ENCODE results near the gene AKNA. TPM values are rescaled to one million over a fixed set of nuclear protein-coding genes. Genes with fewer than 3 reads are reported as not detected.

AKNA gene
- total RNA-seq, 4 donors from 2014 or later: 6.4 to 13.2 (median 8.0) TPM

DNA sequence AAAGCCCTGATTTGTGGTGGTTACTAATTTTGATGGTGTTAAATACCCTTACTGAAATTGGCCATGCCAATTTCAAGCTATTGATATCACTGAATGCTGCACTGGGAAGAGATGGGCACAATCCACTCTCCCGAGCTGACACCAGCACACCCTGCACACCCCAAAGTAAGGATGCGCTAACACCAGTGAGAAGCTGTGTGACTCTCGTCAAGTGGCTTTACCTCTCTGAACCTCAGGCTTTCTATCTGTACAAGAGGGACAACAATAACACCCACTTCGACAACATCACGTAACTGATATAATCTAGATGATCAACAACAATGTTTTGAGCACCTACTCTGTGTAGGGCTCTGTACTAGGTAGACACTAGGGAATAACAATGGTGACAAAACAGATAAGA, 8.0 kb upstream of the AKNA start:
- DNase-seq (ENCODE audit: low spot score in 2 of 2): no peak
- TF ChIP-seq, protein P1, sequence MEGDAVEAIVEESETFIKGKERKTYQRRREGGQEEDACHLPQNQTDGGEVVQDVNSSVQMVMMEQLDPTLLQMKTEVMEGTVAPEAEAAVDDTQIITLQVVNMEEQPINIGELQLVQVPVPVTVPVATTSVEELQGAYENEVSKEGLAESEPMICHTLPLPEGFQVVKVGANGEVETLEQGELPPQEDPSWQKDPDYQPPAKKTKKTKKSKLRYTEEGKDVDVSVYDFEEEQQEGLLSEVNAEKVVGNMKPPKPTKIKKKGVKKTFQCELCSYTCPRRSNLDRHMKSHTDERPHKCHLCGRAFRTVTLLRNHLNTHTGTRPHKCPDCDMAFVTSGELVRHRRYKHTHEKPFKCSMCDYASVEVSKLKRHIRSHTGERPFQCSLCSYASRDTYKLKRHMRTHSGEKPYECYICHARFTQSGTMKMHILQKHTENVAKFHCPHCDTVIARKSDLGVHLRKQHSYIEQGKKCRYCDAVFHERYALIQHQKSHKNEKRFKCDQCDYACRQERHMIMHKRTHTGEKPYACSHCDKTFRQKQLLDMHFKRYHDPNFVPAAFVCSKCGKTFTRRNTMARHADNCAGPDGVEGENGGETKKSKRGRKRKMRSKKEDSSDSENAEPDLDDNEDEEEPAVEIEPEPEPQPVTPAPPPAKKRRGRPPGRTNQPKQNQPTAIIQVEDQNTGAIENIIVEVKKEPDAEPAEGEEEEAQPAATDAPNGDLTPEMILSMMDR (IDR thresholded peaks at IDR 0.05): no peak
- TF ChIP-seq POLR2A (IDR thresholded peaks at IDR 0.05): no peak
- intact Hi-C loops (cut with DNase I; ENCODE audit: low total_unique reads): no loop called here
- H3K4me3 ChIP-seq (ENCODE audit: low read depth, poor library complexity, severe bottlenecking): no peak overlapping the region
- WGBS, 2 donors: 95 to 97% methylated on average over 5 of the region's 5 CpGs

- DNase-seq (ENCODE audit: low spot score in 2 of 2): no peak
- H3K4me3 ChIP-seq (ENCODE audit: low read depth, poor library complexity, severe bottlenecking): no peak overlapping the region
- TF ChIP-seq, protein P1 (IDR thresholded peaks at IDR 0.05): no peak
- no peak for TF ChIP-seq POLR2A (IDR thresholded peaks at IDR 0.05)
- 40 to 44% methylated on average over 5 of the region's 5 CpGs for WGBS, 2 donors
- intact Hi-C loops (cut with DNase I; ENCODE audit: low total_unique reads): no loop called here
These were observed 7.5 kb upstream of the AKNA start for GRCh38 chr9:114395334-114395617.

DNA sequence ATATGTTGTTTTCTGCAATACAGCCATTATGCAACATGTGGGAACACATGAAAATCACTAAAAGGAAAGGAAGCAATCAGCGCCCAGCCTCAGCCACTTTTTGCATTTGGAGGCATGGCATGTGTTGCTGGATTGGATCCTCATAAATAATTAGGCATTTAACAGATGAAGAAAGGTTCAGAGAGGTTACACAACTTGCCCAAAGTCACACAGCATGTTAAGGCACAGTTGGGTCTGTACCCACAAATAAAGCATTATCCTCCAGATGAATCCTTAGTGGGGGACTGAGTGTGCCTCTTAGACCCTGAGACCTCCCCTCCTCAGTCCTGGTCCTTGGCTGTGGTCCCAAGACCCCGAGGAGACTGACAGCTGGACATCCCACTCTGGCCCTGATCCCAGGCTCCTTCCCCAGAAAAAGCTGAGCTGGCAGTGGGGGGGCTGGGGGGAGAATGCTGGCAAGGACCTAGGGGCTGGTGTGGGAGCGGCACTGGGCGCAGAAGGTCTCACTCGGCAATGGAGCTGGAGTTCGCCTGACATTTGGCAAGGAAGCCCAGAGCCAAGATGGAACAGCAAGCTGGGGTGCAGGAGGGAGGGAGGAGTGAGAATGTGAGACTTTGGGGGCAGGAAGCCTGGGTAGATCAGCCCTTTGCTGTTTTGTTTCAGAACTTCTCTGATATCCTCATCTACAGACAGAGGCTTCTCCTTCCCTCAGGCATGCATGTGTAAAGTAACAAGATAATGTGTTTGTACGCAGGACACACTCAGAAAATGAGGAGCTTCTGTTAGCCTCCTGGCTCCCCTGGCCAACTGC, 6.9 kb upstream of the AKNA start:
- TF ChIP-seq, protein P1 (IDR thresholded peaks at IDR 0.05): no peak
- no peak for TF ChIP-seq POLR2A (IDR thresholded peaks at IDR 0.05)
- H3K4me3 ChIP-seq (ENCODE audit: low read depth, poor library complexity, severe bottlenecking): no peak overlapping the region
- DNase-seq (ENCODE audit: low spot score in 2 of 2): no peak
- 48 to 54% methylated on average over 7 of the region's 7 CpGs for WGBS, 2 donors
- intact Hi-C loops (cut with DNase I; ENCODE audit: low total_unique reads): no loop called here

DNA sequence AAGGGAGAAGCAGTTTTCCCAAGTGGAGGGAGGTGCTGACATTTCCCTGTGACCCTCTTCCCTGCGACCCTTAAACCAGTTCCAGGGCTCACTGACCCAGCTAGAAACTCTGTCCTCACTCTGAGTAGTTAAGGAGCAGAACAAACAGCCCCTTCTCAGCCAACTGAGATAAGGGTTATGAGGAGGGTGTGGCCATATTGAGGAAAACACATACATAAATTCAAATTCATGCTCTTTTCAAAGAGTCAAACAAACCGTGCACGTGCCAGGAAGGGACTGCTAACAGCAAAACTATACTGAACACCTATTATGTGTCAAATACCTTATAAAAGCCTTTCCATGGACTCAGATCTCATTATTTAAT, 4.9 kb upstream of the AKNA start:
- no peak overlapping the region for H3K4me3 ChIP-seq (ENCODE audit: low read depth, poor library complexity, severe bottlenecking)
- intact Hi-C loops (cut with DNase I; ENCODE audit: low total_unique reads): no loop called here
- no peak for DNase-seq (ENCODE audit: low spot score in 2 of 2)
- no peak for TF ChIP-seq POLR2A (IDR thresholded peaks at IDR 0.05)
- TF ChIP-seq, protein P1 (IDR thresholded peaks at IDR 0.05): no peak
- WGBS, 2 donors: 21 to 22% methylated on average over 3 of the region's 3 CpGs

DNA sequence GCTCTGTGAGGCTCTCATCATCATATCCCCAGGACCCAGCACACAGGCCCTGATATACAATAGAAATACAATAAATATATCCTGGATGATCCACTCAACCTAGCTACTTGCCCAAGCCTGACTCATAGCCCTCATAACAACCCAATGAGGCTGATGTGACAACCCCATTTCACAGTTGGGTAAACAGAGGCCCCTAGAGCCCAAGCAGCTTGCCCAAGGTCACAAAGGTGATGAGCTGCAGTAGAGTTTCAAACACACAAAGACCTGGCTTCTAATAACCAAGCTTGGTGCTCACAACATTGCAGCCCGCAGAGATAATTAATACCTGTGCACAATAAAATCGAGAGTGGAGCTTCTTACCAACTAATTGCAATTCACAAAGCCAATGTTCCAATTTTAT, 3.2 kb upstream of the AKNA start:
- no peak for DNase-seq (ENCODE audit: low spot score in 2 of 2)
- WGBS, 2 donors: 80 to 97% methylated on average over 2 of the region's 2 CpGs
- intact Hi-C loops (cut with DNase I; ENCODE audit: low total_unique reads): no loop called here
- H3K4me3 ChIP-seq (ENCODE audit: low read depth, poor library complexity, severe bottlenecking): no peak overlapping the region
- TF ChIP-seq, protein P1 (IDR thresholded peaks at IDR 0.05): no peak
- TF ChIP-seq POLR2A (IDR thresholded peaks at IDR 0.05): no peak
